ENCODE measurements around the gene PLAAT2.
A peak's percentile ranks its signal among the peaks of the same experiment; 100 is the strongest.
"Not testable (repeated sequence)": the region's sequence is repeated elsewhere in the genome, so short reads cannot be mapped to it uniquely, and the experiment has no call there.

Gene PLAAT2

GRCh38 chr11:63563201-63564055 lies at the start of gene PLAAT2:
Gene PLAAT2 (minus strand): TSS chr11:63563379. CDS start chr11:63563324, 55 bp downstream.
- DNase-seq (ENCODE audit: low read depth) = no peak

GRCh38 chr11:63612181-63612580 lies 49.0 kb upstream of the PLAAT2 start:
- no peak for DNase-seq (ENCODE audit: low read depth)

GRCh38 chr11:63611395-63611747 lies 48.2 kb upstream of the PLAAT2 start:
- no peak for DNase-seq (ENCODE audit: low read depth)

DNA sequence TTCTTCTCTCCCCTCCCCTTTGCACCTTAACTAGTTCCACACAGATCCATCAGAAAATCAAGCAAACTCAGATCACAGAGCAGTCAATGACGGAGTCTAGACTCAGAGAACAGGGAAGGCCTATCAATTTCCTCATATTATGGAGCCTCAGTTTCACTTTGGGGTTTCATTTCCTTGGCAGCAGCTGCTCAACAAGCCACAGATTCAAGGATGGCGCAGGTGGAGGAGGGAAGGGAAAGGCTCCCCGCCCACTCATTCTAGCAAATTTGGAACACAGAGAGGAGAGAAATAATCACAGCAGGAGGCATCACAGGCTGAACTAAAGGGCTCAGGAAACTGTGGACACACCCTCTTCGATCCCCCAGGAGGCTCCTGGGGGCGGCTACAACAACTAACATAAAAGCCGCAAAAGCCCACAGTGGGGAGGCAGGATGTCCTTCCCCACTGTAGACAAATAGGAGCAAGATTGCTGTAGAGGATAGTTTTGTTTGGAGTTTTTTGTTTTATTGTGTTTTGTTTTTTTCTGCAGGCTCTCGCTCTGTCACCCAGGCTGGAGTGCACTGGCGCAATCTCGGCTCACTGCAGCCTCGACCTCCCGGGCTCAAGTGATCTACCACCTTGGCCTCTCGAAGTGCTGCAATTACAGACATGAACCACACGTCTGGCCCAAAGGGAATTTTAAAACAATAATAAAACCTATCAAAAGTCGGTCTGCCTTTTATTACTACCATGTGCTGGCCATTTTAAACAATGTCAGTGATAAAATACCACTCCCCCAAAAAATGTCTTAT lies 47.6 kb upstream of the PLAAT2 start:
- no peak for DNase-seq (ENCODE audit: low read depth)

- DNase-seq (ENCODE audit: low read depth) = no peak
Measured at GRCh38 chr11:63609971-63610580, 46.9 kb upstream of the PLAAT2 start.

GRCh38 chr11:63609536-63609935 lies 46.4 kb upstream of the PLAAT2 start:
- no peak for DNase-seq (ENCODE audit: low read depth)

DNA sequence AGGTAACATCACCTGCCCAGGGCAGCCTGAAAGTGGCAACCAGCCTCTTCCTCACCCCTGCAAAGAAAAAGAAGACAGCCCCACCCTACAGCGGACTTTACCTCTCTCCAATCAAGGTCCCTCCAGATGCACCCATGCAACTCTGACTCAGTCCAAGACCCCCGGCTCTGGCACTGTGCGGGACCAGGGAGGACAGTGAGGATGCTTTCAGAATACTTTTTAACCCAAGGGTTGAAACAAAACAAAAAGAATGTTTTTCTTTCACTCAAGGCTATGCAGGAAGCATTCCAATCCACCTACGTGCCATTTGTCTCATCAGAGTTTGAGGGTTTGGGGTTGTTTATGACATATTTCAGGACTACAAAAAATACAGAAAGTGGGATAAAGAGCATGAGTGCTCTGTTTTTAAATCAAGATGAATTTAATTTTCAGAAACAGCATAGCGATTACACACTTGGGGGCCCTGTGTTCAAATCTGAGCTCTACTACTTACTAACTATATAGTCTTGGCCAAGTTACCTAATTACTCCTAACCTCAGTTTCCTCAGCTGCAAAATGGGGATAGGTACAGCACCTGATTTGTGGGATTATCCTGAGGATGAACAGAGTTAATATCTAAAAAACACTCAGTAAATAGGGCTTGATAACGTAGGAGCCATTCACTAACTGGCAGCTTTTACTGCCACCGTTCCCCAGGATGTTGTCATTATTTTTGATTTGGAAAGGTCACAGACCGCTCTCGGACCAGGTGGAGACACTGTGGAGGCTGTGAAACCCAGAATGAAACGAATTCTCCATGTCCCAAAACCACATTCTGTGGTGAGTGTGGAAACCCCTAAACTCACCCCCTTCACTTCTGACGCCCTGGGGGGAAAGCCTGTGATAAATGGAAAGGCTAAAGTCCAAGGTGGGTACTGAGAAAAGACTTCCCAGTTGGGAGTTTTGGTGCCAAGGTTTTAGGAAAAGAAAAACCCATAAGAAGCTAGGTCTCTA lies 45.5 kb upstream of the PLAAT2 start:
- DNase-seq (ENCODE audit: low read depth) = peak; percentile 44

GRCh38 chr11:63603180-63603518 lies 40.0 kb upstream of the PLAAT2 start:
- DNase-seq (ENCODE audit: low read depth) = no peak

DNA sequence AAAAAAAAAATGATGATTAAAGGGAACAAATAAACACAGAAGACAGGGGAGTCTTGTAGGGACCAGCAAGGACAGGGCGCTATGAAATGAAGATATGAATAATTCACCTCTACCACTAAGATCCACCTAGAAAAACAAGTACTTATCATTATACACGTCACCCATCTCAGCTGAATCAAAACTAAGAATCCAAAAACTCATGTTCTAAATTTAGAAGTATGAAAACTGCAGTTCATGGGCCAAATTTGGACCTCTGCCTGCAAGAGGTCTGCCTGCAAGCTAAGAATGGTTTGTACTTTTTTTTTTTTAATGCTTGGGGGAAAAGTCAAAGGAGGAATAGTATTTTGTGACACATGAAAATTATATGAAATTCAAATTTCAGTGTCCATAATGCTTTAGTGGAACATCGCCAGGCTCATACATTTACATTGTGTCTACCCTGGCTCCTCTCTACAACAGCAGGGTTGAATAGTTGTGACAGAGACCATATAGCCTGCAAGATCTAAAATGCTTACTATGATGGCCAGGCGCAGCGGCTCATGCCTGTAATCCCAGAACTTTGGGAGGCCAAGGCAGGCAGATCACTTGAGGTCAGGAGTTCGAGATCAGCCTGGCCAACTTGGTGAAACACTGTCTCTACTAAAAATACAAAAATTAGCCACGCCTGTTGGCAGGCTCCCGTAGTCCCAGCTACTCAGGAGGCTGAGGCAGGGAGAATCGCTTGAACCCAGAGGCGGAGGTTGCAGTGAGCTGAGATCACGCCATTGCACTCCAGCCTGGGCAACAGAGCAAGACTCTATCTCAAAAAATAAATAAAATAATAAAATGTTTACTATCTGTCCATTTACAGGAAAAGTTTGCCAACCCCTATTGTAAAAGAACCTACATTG lies 39.4 kb upstream of the PLAAT2 start:
- peak; percentile 69 for DNase-seq (ENCODE audit: low read depth)

- peak; percentile 63 for DNase-seq (ENCODE audit: low read depth)
Measured at GRCh38 chr11:63599211-63600122, 36.3 kb upstream of the PLAAT2 start.

DNA sequence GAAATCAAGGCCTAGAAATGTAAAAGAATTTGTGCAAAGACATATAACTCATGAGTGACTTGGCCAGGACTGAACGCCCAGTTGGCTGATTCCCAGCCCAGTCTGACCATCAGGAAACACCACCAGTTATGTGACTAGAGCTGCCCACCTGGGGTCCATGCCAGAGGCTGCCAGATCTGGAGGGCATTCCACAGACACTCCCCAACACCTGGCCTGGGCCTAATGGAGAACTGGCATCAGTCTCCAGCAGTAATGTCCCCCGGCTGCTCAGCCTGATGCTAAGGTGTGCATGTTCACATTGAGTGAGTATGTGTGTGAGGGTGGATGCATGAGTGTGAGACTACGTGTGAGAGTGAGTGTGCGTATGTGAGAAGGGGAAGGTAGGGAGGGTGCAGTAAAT lies 35.4 kb upstream of the PLAAT2 start:
- no peak for DNase-seq (ENCODE audit: low read depth)

GRCh38 chr11:63595296-63595695 lies 32.1 kb upstream of the PLAAT2 start:
- no peak for DNase-seq (ENCODE audit: low read depth)

DNA sequence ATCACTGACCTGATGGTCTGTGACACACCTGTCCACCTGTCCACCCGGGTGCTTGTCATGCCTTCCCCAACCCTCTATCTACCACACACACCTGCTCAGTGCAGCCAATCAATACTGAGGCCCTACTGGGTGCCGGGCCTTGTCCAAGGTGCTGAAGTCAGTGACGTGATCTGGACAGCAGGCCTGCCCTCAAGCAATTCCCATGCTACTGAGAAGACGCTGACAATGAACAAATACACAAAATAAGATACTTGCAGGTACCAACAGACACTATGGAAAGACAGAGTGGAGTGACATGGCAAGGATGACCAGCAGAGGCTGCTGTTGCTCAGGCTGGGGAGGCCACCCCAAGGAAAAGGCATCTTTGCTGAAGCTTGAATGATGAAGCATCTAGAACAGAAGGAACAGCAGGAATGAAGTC lies 29.8 kb upstream of the PLAAT2 start:
- no peak for DNase-seq (ENCODE audit: low read depth)

DNA sequence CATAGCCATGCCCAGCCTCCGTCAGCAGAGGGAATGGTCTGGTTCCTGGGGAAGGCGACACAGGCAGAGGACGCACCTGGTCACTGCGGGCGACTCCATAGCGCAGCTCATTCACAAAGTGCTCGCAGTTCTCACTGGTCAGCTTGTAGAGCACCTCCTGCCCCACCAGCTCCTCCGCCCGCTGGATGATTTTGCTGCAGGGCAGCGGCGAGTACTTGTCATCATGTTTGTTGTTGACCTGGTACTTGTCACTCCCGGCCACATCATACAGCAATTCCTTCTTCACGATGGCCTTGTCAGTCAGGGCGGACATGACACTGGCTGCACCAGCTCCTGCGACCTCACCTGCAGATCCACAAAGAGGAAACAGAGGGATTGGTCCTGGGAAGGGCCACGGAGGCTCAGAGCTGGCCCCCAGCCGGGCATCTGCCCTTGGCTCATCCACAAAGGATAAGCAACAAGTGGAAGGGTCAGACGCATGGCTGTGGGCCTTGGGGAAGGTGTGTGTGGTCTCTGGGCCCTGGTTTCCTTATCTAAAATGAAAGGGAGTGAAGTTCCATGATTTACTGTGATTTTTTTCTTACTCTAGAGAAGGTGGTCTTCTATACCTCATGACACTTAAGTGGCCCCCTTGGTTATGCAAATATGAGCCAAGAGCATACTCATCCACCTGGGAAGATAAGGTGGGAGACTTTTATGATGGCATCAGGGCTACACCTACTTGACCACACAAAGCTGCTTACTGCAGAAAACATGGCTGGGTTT lies 27.0 kb upstream of the PLAAT2 start:
- no peak for DNase-seq (ENCODE audit: low read depth)

DNA sequence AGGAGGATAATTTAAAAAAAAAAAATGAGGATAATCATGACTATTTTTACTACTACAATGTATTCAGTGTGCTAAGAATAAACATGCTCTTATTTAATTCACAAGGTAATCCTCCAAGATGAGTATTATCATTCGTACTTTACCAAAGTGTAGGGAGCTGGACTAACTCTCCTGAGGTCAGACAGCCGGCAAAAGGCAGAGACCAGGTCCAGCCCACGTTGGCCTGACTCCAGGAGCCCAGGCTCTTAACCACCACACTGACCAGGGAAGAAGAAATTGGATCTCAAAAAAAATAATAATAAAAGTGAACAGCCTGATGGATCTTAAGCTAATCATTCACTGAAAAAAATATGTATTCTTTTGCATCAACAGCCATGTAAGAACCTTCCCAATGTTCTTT lies 25.8 kb upstream of the PLAAT2 start:
- no peak for DNase-seq (ENCODE audit: low read depth)

GRCh38 chr11:63586451-63587166 lies 23.4 kb upstream of the PLAAT2 start:
- DNase-seq (ENCODE audit: low read depth) = no peak

- DNase-seq (ENCODE audit: low read depth) = no peak
Measured at GRCh38 chr11:63583357-63583677, 20.1 kb upstream of the PLAAT2 start.

DNA sequence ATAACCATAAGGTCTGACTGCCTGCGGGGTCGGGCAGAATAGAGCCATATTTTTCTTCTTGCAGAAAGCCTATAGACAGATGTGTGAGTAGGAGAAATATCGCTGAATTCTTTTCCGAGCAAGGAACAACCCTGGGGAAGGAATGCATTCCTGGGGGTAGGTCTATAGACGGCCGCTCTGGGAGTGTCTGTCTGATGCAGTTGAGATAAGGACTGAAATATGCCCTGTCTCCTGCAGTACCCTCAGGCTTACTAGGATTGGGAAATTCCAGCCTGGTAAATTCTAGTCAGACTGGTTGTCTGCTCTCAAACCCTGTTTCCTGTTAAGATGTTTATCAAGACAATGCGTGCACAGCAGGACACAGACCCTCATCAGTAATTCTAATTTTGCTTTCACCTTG lies 18.0 kb upstream of the PLAAT2 start:
- DNase-seq (ENCODE audit: low read depth) = not testable (repeated sequence)

Measured in stromal cell of bone marrow (primary cell).